Mesenchymal stem cell (in vitro differentiated cells and primary cell): ENCODE measurements around the gene GFRA3.

Experiments used
- DNase-seq: peaks from one replicate; pipeline ENCODE4 v3.0.0-alpha.2; 2013
- H2AFZ ChIP-seq: one replicate; pipeline ENCODE4 v1.6.1; 2013; ENCODE audit warnings: low read depth, mild to moderate bottlenecking, control low read depth, inconsistent platforms, low read length, moderate library complexity
- H2AK5ac ChIP-seq: 2 replicates; pipeline ENCODE4 v1.6.1; 2013; ENCODE audit warnings: low read length, moderate library complexity, mild to moderate bottlenecking, inconsistent platforms; ENCODE audit not compliant: severe bottlenecking
- H2BK120ac ChIP-seq: one replicate; pipeline ENCODE4 v1.6.1; 2013; ENCODE audit warnings: low read depth, mild to moderate bottlenecking, inconsistent platforms, low read length, moderate library complexity
- H2BK12ac ChIP-seq, 2 experiments: one replicate each; pipeline ENCODE4 v1.6.1; 2013; ENCODE audit warnings: inconsistent platforms in 2 of 2, low read length in 2 of 2, mild to moderate bottlenecking in 2 of 2, moderate library complexity in 2 of 2, control low read depth in 1 of 2
- H2BK15ac ChIP-seq: one replicate; pipeline ENCODE4 v1.6.1; 2013; ENCODE audit warnings: mild to moderate bottlenecking, low read depth, inconsistent platforms; ENCODE audit not compliant: poor library complexity, severe bottlenecking
- H2BK5ac ChIP-seq: 2 replicates; pipeline ENCODE4 v1.6.1; 2013; ENCODE audit warnings: low read depth, mild to moderate bottlenecking, low read length, control low read depth, inconsistent platforms; ENCODE audit not compliant: poor library complexity, severe bottlenecking
- H3K14ac ChIP-seq, 2 experiments: one replicate each; pipeline ENCODE4 v1.6.1; 2013; ENCODE audit warnings: inconsistent platforms in 2 of 2, low read length in 2 of 2, control low read depth in 1 of 2, mild to moderate bottlenecking in 1 of 2, moderate library complexity in 1 of 2
- H3K18ac ChIP-seq, 2 experiments: one replicate each; pipeline ENCODE4 v1.6.1; 2013; ENCODE audit warnings: inconsistent platforms in 2 of 2, low read length in 2 of 2, control low read depth in 1 of 2, low read depth in 1 of 2, mild to moderate bottlenecking in 1 of 2
- H3K23ac ChIP-seq, 2 experiments: one replicate each; pipeline ENCODE4 v1.6.1; 2013; ENCODE audit warnings: inconsistent platforms in 2 of 2, low read length in 2 of 2, mild to moderate bottlenecking in 2 of 2, moderate library complexity in 2 of 2, control low read depth in 1 of 2
- H3K27ac ChIP-seq: 2 replicates; pipeline ENCODE4 v1.5.1; 2013; ENCODE audit warnings: mild to moderate bottlenecking, moderate library complexity, low read length, control low read depth, inconsistent platforms; ENCODE audit not compliant: poor library complexity, severe bottlenecking
- H3K27me3 ChIP-seq, 2 experiments: 2 replicates each; pipeline versions ENCODE4 v1.6.1 to v1.7.0; 2013; ENCODE audit warnings: low read length in 2 of 2, mild to moderate bottlenecking in 2 of 2, moderate library complexity in 2 of 2, control low read depth in 1 of 2, inconsistent platforms in 1 of 2; ENCODE audit not compliant: control insufficient read depth in 1 of 2, insufficient read depth in 1 of 2
- H3K36me3 ChIP-seq, 2 experiments: 2 replicates each; pipeline versions ENCODE4 v1.6.1 to v1.7.0; 2013; ENCODE audit warnings: low read length in 2 of 2, control low read depth in 1 of 2, inconsistent platforms in 1 of 2, low read depth in 1 of 2, mild to moderate bottlenecking in 1 of 2; ENCODE audit not compliant: insufficient read depth in 2 of 2, control insufficient read depth in 1 of 2
- H3K4ac ChIP-seq, 2 experiments: one replicate each; pipeline ENCODE4 v1.6.1; 2013; ENCODE audit warnings: inconsistent platforms in 2 of 2, low read length in 2 of 2, mild to moderate bottlenecking in 2 of 2, moderate library complexity in 2 of 2, control low read depth in 1 of 2, low read depth in 1 of 2
- H3K4me1 ChIP-seq: 2 replicates; pipeline ENCODE4 v1.6.1; 2013; ENCODE audit warnings: low read depth, low read length, control low read depth; ENCODE audit not compliant: control insufficient read depth, insufficient read depth
- H3K4me2 ChIP-seq: 2 replicates; pipeline ENCODE4 v1.6.1; 2013; ENCODE audit warnings: low read length, mild to moderate bottlenecking, inconsistent platforms; ENCODE audit not compliant: poor library complexity, severe bottlenecking
- H3K4me3 ChIP-seq, 2 experiments: 2 replicates each; pipeline versions ENCODE4 v1.5.1 to v1.7.0; 2013; ENCODE audit warnings: low read length in 2 of 2, mild to moderate bottlenecking in 2 of 2, control low read depth in 1 of 2, low read depth in 1 of 2; ENCODE audit not compliant: insufficient read depth in 1 of 2
- H3K79me1 ChIP-seq: replicated peaks from 2 replicates; pipeline ENCODE4 v1.6.1; 2013; ENCODE audit warnings: mild to moderate bottlenecking, control low read depth, low read length, inconsistent platforms; ENCODE audit not compliant: poor library complexity, severe bottlenecking
- H3K9ac ChIP-seq: 2 replicates; pipeline ENCODE4 v1.7.0; 2013; ENCODE audit warnings: mild to moderate bottlenecking, low read length, moderate library complexity
- H3K9me3 ChIP-seq: 2 replicates; pipeline ENCODE4 v1.7.0; 2013; ENCODE audit warnings: mild to moderate bottlenecking, low read length; ENCODE audit not compliant: control insufficient read depth
- H4K8ac ChIP-seq: one replicate; pipeline ENCODE4 v1.6.1; 2013; ENCODE audit warnings: inconsistent platforms, mild to moderate bottlenecking, low read length, moderate library complexity
- H4K91ac ChIP-seq: one replicate; pipeline ENCODE4 v1.6.1; 2013; ENCODE audit warnings: mild to moderate bottlenecking, low read length, inconsistent platforms
- WGBS: methylation state at CpG from one replicate; pipeline ENCODE4 v1.1.7; 2013; ENCODE audit warnings: mixed read lengths; 5-methylcytosine and 5-hydroxymethylcytosine counted together

Gene GFRA3

DNA sequence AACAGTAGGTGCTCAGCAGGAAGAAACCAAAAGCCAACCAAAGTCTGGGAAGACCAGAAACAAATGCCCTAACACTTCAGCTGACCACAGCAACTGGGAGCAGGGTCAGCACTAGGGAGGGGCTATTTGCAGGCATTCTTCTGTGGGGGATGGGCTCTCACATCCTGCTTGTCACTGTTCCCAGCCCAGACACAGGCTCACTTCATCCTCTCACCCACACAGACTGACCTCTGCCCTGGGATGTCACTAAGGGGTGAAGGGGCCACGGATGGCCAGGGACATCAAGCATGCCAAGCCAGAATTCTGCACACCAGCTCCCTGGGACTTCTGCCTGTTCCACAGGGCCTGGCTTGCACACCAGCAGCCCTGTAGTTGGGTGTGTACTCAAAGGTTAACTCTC lies 28.7 kb downstream of the GFRA3 start:
- no peaks in the 10 kb centered on the region for H3K79me1 ChIP-seq
- no peak for DNase-seq
- no peak overlapping the region for H3K4me2 ChIP-seq
- H3K18ac ChIP-seq = no peak overlapping the region
- peak overlapping the region in 1 of 2 experiments; percentile 79 for H3K14ac ChIP-seq
- no peaks in the 10 kb centered on the region for H3K36me3 ChIP-seq
- no peak overlapping the region for H3K23ac ChIP-seq
- H3K27ac ChIP-seq = no peak overlapping the region
- H2BK15ac ChIP-seq = no peak overlapping the region
- peaks cover 9% of the 10 kb centered on the region for H3K4me1 ChIP-seq
- H2AFZ ChIP-seq = no peak overlapping the region
- H3K27me3 ChIP-seq = peaks cover 36 to 59% of the 10 kb centered on the region in 2 experiments
- 6% methylated on average over 1 of the region's 1 CpG for WGBS
- no peak overlapping the region for H4K8ac ChIP-seq
- no peak overlapping the region for H3K9ac ChIP-seq
- no peak overlapping the region for H2AK5ac ChIP-seq
- no peak overlapping the region for H3K4me3 ChIP-seq
- H3K9me3 ChIP-seq = no peaks in the 10 kb centered on the region
- no peak overlapping the region for H2BK12ac ChIP-seq
- no peak overlapping the region for H2BK5ac ChIP-seq
- H2BK120ac ChIP-seq = no peak overlapping the region
- H4K91ac ChIP-seq = no peak overlapping the region
- H3K4ac ChIP-seq = no peak overlapping the region

- H3K14ac ChIP-seq = no peak overlapping the region
- H3K79me1 ChIP-seq = no peaks in the 10 kb centered on the region
- no peak for DNase-seq
- 74% methylated on average over 2 of the region's 2 CpGs for WGBS
- H4K91ac ChIP-seq = no peak overlapping the region
- no peak overlapping the region for H3K4me2 ChIP-seq
- H3K4me1 ChIP-seq = peaks cover 9% of the 10 kb centered on the region
- H2BK5ac ChIP-seq = no peak overlapping the region
- H3K9me3 ChIP-seq = no peaks in the 10 kb centered on the region
- H2BK12ac ChIP-seq = no peak overlapping the region
- H3K27me3 ChIP-seq = peaks cover 52 to 71% of the 10 kb centered on the region in 2 experiments
- no peak overlapping the region for H3K23ac ChIP-seq
- H3K4me3 ChIP-seq = no peak overlapping the region
- no peak overlapping the region for H3K9ac ChIP-seq
- H3K27ac ChIP-seq = no peak overlapping the region
- no peak overlapping the region for H3K18ac ChIP-seq
- no peak overlapping the region for H4K8ac ChIP-seq
- H2BK120ac ChIP-seq = no peak overlapping the region
- no peak overlapping the region for H2AFZ ChIP-seq
- H3K4ac ChIP-seq = no peak overlapping the region
- H2AK5ac ChIP-seq = no peak overlapping the region
- no peaks in the 10 kb centered on the region for H3K36me3 ChIP-seq
- H2BK15ac ChIP-seq = no peak overlapping the region
Observed at GRCh38 chr5:138243794-138244193, 30.6 kb downstream of the GFRA3 start.

- Histone ChIP-seq H3K14ac (peak overlapping the region in 1 of 2 experiments; percentile 39), H4K91ac (peak overlapping the region; percentile 41), H2BK5ac (no peak overlapping the region), H3K79me1 (no peaks in the 10 kb centered on the region), H3K27ac (no peak overlapping the region), H3K4ac (peak overlapping the region in 1 of 2 experiments; percentile 13), H3K18ac (peak overlapping the region in 1 of 2 experiments; percentile 68), H3K9ac (peak overlapping the region; percentile 58), H2BK15ac (no peak overlapping the region), H2AK5ac (no peak overlapping the region), H2BK12ac (no peak overlapping the region), H3K27me3 (peaks cover 52 to 80% of the 10 kb centered on the region in 2 experiments), H3K4me1 (peaks cover 9% of the 10 kb centered on the region), H3K9me3 (no peaks in the 10 kb centered on the region), H2BK120ac (no peak overlapping the region), H3K4me3 (peak overlapping the region; percentile 49 to 70), H4K8ac (no peak overlapping the region), H3K23ac (peak overlapping the region in 1 of 2 experiments; percentile 91), H3K4me2 (peak overlapping the region; percentile 99), H3K36me3 (no peaks in the 10 kb centered on the region), H2AFZ (peak overlapping the region; percentile 65)
- 6% methylated on average over 60 of the region's 67 CpGs for WGBS
- peak; percentile 12 for DNase-seq
Observed at GRCh38 chr5:138241688-138242571, 32.5 kb downstream of the GFRA3 start.

GRCh38 chr5:138240650-138241385 lies 33.6 kb downstream of the GFRA3 start:
- Histone ChIP-seq H3K79me1 (no peaks in the 10 kb centered on the region), H2AFZ (no peak overlapping the region), H2BK15ac (no peak overlapping the region), H3K27ac (no peak overlapping the region), H3K4me1 (peaks cover 9% of the 10 kb centered on the region), H2BK12ac (no peak overlapping the region), H2AK5ac (no peak overlapping the region), H3K9me3 (no peaks in the 10 kb centered on the region), H3K4me2 (no peak overlapping the region), H3K14ac (no peak overlapping the region), H3K4me3 (no peak overlapping the region), H3K27me3 (peaks cover 52 to 86% of the 10 kb centered on the region in 2 experiments), H4K8ac (no peak overlapping the region), H3K18ac (no peak overlapping the region), H3K23ac (no peak overlapping the region), H2BK120ac (no peak overlapping the region), H3K9ac (no peak overlapping the region), H4K91ac (no peak overlapping the region), H3K36me3 (no peaks in the 10 kb centered on the region), H2BK5ac (no peak overlapping the region), H3K4ac (no peak overlapping the region)
- DNase-seq = no peak
- WGBS = 38% methylated on average over 2 of the region's 3 CpGs
